Prostate gland (tissue), 2 donors: Measurements from ENCODE around the gene RGS11.

Experiments used
- POLR2AphosphoS5 ChIP-seq: sonication (generic); formaldehyde crosslinking; IDR thresholded peaks from one replicate; pipeline ENCODE4 v1.6.1; 2017; ENCODE audit warnings: antibody characterized with exemption
- TF ChIP-seq, protein P1 (sequence below), 4 experiments: fragments of 200-600 bp in 2 of 4; fragments of 450-650 bp in 2 of 4; sonication (generic) in 2 of 4; IDR thresholded peaks; 1 replicate in 3 of 4; 2 replicates in 1 of 4; pipeline ENCODE4 v1.5.1; 2016 to 2019; ENCODE audit warnings: antibody characterized with exemption in 4 of 4, mild to moderate bottlenecking in 2 of 4, moderate library complexity in 2 of 4

DNA sequence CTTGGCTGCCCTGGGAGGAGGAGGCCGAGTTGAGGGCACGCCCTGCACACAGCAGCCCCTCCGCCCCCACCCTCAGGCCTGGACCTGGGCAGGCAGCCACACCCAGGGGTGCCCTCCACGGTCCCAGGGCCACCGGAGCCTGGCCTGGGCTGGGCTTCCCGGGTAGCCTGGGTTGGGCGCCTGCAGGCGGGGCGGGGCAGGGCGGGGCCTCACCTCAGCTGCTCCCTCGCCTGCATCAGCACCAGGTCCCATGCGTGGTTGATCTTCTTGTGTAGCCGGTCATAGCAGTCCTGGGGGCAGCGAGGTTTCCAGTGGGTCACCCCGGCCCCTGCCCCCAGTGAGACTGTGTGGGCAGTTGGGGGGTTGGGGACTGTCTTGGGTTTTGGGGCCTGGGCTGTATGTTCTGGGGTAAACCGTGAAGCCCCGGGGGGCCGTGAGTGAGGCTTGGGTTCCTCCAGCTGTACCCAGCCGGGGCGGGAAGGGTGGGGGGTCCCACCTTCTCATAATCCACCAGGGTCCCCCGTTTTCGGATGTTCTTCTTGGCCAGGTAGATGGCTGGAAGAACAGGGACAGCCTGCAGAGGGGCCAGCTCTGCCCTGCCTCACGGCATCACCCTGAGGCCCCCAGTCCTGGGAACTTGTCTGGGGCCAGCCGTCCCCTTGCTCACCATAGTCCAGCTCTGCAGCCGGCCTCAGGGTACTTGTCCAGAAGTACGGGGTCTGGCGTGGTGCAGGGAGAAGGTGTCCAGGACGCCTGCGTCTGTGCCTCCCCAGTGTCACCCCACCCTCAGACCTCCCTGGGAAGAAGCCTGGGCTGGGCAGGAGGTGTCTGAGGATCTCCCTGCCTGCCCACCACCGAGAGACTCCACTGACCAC is 2.0 kb downstream of the RGS11 start:
- TF ChIP-seq, protein P1, sequence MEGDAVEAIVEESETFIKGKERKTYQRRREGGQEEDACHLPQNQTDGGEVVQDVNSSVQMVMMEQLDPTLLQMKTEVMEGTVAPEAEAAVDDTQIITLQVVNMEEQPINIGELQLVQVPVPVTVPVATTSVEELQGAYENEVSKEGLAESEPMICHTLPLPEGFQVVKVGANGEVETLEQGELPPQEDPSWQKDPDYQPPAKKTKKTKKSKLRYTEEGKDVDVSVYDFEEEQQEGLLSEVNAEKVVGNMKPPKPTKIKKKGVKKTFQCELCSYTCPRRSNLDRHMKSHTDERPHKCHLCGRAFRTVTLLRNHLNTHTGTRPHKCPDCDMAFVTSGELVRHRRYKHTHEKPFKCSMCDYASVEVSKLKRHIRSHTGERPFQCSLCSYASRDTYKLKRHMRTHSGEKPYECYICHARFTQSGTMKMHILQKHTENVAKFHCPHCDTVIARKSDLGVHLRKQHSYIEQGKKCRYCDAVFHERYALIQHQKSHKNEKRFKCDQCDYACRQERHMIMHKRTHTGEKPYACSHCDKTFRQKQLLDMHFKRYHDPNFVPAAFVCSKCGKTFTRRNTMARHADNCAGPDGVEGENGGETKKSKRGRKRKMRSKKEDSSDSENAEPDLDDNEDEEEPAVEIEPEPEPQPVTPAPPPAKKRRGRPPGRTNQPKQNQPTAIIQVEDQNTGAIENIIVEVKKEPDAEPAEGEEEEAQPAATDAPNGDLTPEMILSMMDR (IDR thresholded peaks at IDR 0.05) = no peak
- TF ChIP-seq POLR2AphosphoS5 = no peak
